ENCODE results near the gene KRTAP9-7. TPM values are rescaled to one million over a fixed set of nuclear protein-coding genes. Genes with fewer than 3 reads are reported as not detected.

KRTAP9-7 gene
- total and polyA plus RNA-seq, 12 donors, result not detected

GRCh38 chr17:41294016-41294415, 18.5 kb downstream of the KRTAP9-7 start:
- no peak for ATAC-seq
- Histone ChIP-seq H3K9me3 (no peaks in the 10 kb centered on the region), H3K4me1 (no peaks in the 10 kb centered on the region), H3K4me3 (no peak overlapping the region), H3K36me3 (no peaks in the 10 kb centered on the region), H3K27ac (no peak overlapping the region), H3K27me3 (peaks cover 0 to 24% (median 11%) of the 10 kb centered on the region in 7 donors)
- TF ChIP-seq CTCF (IDR thresholded peaks at IDR 0.05), result no peak
- 76 to 80% methylated on average over 1 of the region's 1 CpG for WGBS, 2 donors
- intact Hi-C loops (cut with DNase I), result loop anchor here in 1 of 10 donors (10.0 kb wide), 1 partner anchor 349 kb away; no protein-coding TSS in a partner anchor
- DNase-seq, result no peak

- Histone ChIP-seq H3K9me3 (peaks cover 0 to 18% (median 0%) of the 10 kb centered on the region in 11 donors), H3K4me1 (peaks cover 0 to 2% (median 0%) of the 10 kb centered on the region in 9 donors), H3K27ac (no peak overlapping the region), H3K27me3 (peaks cover 0 to 15% (median 10%) of the 10 kb centered on the region in 7 donors), H3K36me3 (no peaks in the 10 kb centered on the region), H3K4me3 (no peak overlapping the region)
- ATAC-seq (no peak), DNase-seq (no peak)
- 89% methylated on average over 1 of the region's 1 CpG for WGBS, 2 donors
- TF ChIP-seq CTCF (IDR thresholded peaks at IDR 0.05), result no peak
- intact Hi-C loops (cut with DNase I), result loop anchor here in 1 of 10 donors (10.0 kb wide), 1 partner anchor 352 kb away; no protein-coding TSS in a partner anchor
These were observed 21.3 kb downstream of the KRTAP9-7 start for GRCh38 chr17:41296846-41297245.

DNA sequence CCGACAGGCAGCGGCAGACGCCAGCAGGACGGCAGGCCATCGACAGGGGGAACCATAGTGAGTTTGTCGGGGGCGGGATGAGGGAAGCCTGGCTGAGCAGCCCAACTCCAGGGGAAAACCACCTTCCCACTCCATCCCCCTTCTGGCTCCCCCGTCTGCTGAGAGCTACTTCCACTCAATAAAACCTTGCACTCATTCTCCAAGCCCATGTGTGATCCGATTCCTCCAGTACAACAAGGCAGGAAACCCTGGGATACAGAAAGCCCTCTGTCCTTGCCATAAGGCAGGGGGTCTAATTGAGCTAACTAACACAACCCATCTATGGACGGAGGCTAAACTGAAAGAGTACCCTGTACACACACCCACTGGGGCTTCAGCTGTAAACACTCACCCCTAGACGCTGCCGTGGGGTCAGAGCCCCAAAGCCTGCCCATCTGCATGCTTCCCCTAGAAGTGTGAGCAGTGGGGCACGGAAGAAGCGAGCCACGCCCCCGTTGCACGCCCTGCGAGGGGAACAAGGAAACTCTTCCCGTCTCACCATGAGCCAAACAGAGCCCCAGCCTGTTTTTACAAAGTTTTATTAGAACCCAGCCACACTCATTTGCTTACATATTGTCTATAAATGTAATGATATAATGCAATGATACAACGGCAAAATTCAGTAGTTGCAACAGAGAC, 23.1 kb downstream of the KRTAP9-7 start:
- TF ChIP-seq CTCF (IDR thresholded peaks at IDR 0.05), result no peak
- 84 to 85% methylated on average over 20 of the region's 20 CpGs for WGBS, 2 donors
- Histone ChIP-seq H3K27me3 (peaks cover 0 to 6% (median 0%) of the 10 kb centered on the region in 7 donors), H3K4me1 (peaks cover 0 to 10% (median 4%) of the 10 kb centered on the region in 9 donors), H3K27ac (no peak overlapping the region), H3K9me3 (peaks cover 0 to 20% (median 0%) of the 10 kb centered on the region in 11 donors), H3K36me3 (no peaks in the 10 kb centered on the region), H3K4me3 (no peak overlapping the region)
- intact Hi-C loops (cut with DNase I), result loop anchor here in 1 of 10 donors (10.0 kb wide), 1 partner anchor 354 kb away; no protein-coding TSS in a partner anchor
- DNase-seq (no peak), ATAC-seq (no peak)

DNA sequence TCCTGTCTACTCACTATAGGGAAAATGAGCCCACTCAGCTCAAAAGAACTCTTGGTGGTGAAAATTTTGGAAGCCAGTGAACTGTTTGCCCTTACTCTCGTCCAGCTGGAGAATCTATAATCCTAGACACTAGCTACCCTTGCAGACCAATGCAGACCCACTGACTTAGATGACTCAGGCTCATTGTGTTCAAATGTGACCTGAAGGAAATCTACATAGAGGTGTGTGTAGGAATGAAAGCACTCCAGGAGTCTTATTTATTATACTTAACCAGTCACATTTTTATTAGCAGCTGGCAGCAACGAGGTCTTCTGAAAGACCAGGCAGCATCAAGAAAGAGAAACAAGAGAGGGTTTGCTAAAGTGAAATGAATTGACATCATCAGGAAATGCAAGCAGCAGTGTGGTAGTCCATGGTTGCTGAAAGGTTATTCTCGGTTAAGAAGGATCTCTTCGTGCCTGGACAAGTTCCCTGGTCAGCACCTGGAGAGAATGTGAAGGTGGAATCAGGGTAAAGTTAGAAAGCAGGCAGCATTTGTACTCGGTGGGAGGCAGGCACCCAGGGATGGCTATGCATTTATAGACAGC, 25.8 kb downstream of the KRTAP9-7 start:
- intact Hi-C loops (cut with DNase I), result loop anchor here in 1 of 10 donors (10.0 kb wide), 1 partner anchor 194 kb away; no protein-coding TSS in a partner anchor
- Histone ChIP-seq H3K27ac (no peak overlapping the region), H3K9me3 (peaks cover 0 to 20% (median 0%) of the 10 kb centered on the region in 11 donors), H3K36me3 (no peaks in the 10 kb centered on the region), H3K4me1 (peaks cover 0 to 10% (median 4%) of the 10 kb centered on the region in 9 donors), H3K27me3 (peaks cover 0 to 6% (median 0%) of the 10 kb centered on the region in 7 donors), H3K4me3 (no peak overlapping the region)
- ATAC-seq (no peak), DNase-seq (no peak)
- 67 to 69% methylated on average over 5 of the region's 5 CpGs for WGBS, 2 donors
- TF ChIP-seq CTCF (IDR thresholded peaks at IDR 0.05), result no peak
